H1 (cell line): ENCODE results near the gene TXNDC15. TPM values are rescaled to one million over a fixed set of nuclear protein-coding genes. Genes with fewer than 3 reads are reported as not detected.

Source experiments
- CBX5 ChIP-seq: fragments of 300-800, 300-1000 bp; sonication (generic); IDR thresholded peaks from 2 replicates; pipeline ENCODE4 v1.7.1; 2016; ENCODE audit warnings: antibody characterized with exemption, low read length, low read depth
- CHD1 ChIP-seq: IDR thresholded peaks from 2 replicates; pipeline ENCODE4 v1.6.1; 2012; ENCODE audit warnings: low read depth, low read length, improper control_type of control experiment
- CHD2 ChIP-seq: IDR thresholded peaks from 2 replicates; pipeline ENCODE4 v1.6.1; 2012; ENCODE audit warnings: low read length, improper control_type of control experiment
- EP300 ChIP-seq, 2 experiments: IDR thresholded peaks; 1 replicate in 1 of 2; 2 replicates in 1 of 2; pipeline ENCODE4 v1.6.1; 2011 to 2012; ENCODE audit warnings: low read depth in 2 of 2, low read length in 2 of 2, mild to moderate bottlenecking in 2 of 2, borderline replicate concordance in 1 of 2, inconsistent platforms in 1 of 2, moderate library complexity in 1 of 2
- JUN ChIP-seq: IDR thresholded peaks from 2 replicates; pipeline ENCODE4 v1.6.1; 2011; ENCODE audit warnings: low read depth, mild to moderate bottlenecking, improper control_type of control experiment, low read length
- RFX5 ChIP-seq: IDR thresholded peaks from 2 replicates; pipeline ENCODE4 v1.6.1; 2011; ENCODE audit warnings: low read depth, low read length, improper control_type of control experiment, borderline replicate concordance
- TAF1 ChIP-seq: IDR thresholded peaks from 2 replicates; pipeline ENCODE4 v1.6.1; 2011; ENCODE audit warnings: mild to moderate bottlenecking, low read depth, low read length
- TAF7 ChIP-seq: optimal IDR thresholded peaks from 2 replicates; pipeline ENCODE3; 2011; ENCODE audit warnings: low read depth, mild to moderate bottlenecking, inconsistent platforms, low read length, moderate library complexity, borderline replicate concordance
- YY1 ChIP-seq: IDR thresholded peaks from 2 replicates; pipeline ENCODE4 v1.6.1; 2011; ENCODE audit warnings: low read depth, mild to moderate bottlenecking, low read length
- ZNF274 ChIP-seq: IDR thresholded peaks from 2 replicates; pipeline ENCODE4 v1.7.0; 2012; ENCODE audit warnings: low read length, borderline replicate concordance; ENCODE audit errors: extremely low read depth
- polyA plus RNA-seq, 7 experiments: library from polyadenylated mRNA; depleted of rRNA in 3 of 7; stranded (reverse) in 5 of 7; unstranded in 2 of 7; fragments of >200 nt in 5 of 7; fragments of 200-250 nt in 2 of 7; gene quantifications; 1 replicate in 5 of 7; 2 replicates in 1 of 7; 4 replicates in 1 of 7; pipeline versions ENCODE4 v1.2.1 to v1.2.3, GENCODE V29; 2011 to 2013; ENCODE audit warnings: missing spikeins in 2 of 7, mixed read lengths in 2 of 7
- total RNA-seq: library from RNA; stranded (reverse); fragmentation: NEBNext Ultra II Directional; extraction: Animal tissue kit (Norgen Biotek cat#: 25700); gene quantifications from 2 replicates; pipeline ENCODE4 v1.2.1, GENCODE V29; 2021
- TF ChIP-seq, protein P1 (sequence below): fragments of 300-600 bp; sonication (generic); IDR thresholded peaks from 2 replicates; pipeline ENCODE4 v1.7.1; 2012; ENCODE audit warnings: low read length, moderate library complexity, mild to moderate bottlenecking, inconsistent platforms; ENCODE audit not compliant: insufficient replicate concordance

Gene TXNDC15
- total and polyA plus RNA-seq, 2 of the 8 experiments (the other 6 are each of a cell fraction or from before 2014, with no cell fraction given) = 20.1 to 30.8 TPM

DNA sequence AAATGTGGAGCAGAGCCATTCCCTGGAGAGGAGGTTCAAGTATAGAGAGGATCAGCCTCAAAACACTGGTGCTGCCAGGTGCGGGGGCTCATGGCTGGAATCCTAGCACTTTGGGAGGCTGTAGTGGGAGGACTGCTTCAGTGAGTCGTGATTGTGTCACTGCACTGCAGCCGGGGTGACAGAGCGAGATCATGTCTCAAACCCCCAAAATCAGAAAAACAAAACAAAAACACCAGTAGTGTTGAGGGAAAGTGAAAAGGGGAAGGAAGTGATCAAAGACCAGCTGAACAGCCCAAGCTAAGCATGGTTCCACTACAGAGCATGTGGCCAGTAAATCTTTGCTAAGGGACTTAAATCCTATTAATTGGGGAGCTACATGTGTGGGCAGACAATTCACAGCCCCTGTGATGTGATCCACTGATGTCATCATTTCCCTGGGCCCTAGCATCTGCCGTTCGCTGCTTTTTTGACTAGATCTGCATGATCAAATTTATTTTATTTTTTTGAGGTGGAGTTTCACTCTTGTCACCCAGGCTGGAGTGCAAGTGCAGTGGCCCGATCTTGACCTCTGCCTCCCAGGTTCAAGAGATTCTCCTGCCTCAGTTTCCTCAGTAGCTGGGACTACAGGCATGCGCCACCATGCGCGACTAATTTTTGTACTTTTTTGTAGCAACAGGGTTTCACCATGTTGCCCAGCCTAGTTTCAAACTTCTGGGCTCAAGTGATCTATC, 28.1 kb downstream of the TXNDC15 start (continued):
- TF ChIP-seq, protein P1, sequence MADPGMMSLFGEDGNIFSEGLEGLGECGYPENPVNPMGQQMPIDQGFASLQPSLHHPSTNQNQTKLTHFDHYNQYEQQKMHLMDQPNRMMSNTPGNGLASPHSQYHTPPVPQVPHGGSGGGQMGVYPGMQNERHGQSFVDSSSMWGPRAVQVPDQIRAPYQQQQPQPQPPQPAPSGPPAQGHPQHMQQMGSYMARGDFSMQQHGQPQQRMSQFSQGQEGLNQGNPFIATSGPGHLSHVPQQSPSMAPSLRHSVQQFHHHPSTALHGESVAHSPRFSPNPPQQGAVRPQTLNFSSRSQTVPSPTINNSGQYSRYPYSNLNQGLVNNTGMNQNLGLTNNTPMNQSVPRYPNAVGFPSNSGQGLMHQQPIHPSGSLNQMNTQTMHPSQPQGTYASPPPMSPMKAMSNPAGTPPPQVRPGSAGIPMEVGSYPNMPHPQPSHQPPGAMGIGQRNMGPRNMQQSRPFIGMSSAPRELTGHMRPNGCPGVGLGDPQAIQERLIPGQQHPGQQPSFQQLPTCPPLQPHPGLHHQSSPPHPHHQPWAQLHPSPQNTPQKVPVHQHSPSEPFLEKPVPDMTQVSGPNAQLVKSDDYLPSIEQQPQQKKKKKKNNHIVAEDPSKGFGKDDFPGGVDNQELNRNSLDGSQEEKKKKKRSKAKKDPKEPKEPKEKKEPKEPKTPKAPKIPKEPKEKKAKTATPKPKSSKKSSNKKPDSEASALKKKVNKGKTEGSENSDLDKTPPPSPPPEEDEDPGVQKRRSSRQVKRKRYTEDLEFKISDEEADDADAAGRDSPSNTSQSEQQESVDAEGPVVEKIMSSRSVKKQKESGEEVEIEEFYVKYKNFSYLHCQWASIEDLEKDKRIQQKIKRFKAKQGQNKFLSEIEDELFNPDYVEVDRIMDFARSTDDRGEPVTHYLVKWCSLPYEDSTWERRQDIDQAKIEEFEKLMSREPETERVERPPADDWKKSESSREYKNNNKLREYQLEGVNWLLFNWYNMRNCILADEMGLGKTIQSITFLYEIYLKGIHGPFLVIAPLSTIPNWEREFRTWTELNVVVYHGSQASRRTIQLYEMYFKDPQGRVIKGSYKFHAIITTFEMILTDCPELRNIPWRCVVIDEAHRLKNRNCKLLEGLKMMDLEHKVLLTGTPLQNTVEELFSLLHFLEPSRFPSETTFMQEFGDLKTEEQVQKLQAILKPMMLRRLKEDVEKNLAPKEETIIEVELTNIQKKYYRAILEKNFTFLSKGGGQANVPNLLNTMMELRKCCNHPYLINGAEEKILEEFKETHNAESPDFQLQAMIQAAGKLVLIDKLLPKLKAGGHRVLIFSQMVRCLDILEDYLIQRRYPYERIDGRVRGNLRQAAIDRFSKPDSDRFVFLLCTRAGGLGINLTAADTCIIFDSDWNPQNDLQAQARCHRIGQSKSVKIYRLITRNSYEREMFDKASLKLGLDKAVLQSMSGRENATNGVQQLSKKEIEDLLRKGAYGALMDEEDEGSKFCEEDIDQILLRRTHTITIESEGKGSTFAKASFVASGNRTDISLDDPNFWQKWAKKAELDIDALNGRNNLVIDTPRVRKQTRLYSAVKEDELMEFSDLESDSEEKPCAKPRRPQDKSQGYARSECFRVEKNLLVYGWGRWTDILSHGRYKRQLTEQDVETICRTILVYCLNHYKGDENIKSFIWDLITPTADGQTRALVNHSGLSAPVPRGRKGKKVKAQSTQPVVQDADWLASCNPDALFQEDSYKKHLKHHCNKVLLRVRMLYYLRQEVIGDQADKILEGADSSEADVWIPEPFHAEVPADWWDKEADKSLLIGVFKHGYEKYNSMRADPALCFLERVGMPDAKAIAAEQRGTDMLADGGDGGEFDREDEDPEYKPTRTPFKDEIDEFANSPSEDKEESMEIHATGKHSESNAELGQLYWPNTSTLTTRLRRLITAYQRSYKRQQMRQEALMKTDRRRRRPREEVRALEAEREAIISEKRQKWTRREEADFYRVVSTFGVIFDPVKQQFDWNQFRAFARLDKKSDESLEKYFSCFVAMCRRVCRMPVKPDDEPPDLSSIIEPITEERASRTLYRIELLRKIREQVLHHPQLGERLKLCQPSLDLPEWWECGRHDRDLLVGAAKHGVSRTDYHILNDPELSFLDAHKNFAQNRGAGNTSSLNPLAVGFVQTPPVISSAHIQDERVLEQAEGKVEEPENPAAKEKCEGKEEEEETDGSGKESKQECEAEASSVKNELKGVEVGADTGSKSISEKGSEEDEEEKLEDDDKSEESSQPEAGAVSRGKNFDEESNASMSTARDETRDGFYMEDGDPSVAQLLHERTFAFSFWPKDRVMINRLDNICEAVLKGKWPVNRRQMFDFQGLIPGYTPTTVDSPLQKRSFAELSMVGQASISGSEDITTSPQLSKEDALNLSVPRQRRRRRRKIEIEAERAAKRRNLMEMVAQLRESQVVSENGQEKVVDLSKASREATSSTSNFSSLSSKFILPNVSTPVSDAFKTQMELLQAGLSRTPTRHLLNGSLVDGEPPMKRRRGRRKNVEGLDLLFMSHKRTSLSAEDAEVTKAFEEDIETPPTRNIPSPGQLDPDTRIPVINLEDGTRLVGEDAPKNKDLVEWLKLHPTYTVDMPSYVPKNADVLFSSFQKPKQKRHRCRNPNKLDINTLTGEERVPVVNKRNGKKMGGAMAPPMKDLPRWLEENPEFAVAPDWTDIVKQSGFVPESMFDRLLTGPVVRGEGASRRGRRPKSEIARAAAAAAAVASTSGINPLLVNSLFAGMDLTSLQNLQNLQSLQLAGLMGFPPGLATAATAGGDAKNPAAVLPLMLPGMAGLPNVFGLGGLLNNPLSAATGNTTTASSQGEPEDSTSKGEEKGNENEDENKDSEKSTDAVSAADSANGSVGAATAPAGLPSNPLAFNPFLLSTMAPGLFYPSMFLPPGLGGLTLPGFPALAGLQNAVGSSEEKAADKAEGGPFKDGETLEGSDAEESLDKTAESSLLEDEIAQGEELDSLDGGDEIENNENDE = no peak
- TF ChIP-seq YY1 = no peak
- TF ChIP-seq CHD2 = no peak
- no peak for TF ChIP-seq ZNF274
- TF ChIP-seq CHD1 = no peak
- TF ChIP-seq CBX5 = no peak
- TF ChIP-seq RFX5 = no peak
- no peak for TF ChIP-seq TAF7
- no peak for TF ChIP-seq JUN
- no peak for TF ChIP-seq EP300 (IDR thresholded peaks at IDR 0.05; ENCODE audit: borderline replicate concordance in 1 of 2, low read depth in 2 of 2, low read length in 2 of 2)
- TF ChIP-seq TAF1 = no peak
